Measurements from ENCODE around the gene OR52D1.

OR52D1 gene

DNA sequence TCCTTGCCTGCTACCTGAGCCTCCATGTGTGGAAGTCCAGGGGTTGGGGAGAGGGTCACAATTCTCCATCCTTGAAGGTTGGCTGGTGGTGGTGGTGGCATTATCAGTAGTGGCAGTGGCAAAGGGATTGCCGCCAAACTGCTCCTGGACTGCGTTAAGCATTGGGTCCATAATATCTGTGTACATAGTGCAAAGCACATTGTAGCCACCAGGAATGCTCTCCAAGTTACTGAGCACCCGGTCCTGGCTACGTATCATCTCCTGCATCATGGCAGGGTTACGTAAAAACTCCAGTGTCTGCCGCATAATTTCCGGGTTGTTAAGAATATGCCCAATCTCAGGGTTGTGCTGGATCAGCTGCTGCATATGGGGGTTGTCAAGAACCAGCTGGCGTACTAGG is 20.1 kb downstream of the OR52D1 start:
- no peak for DNase-seq (ENCODE audit: low read depth, low spot score)
- H3K27ac ChIP-seq: no peak overlapping the region

DNA sequence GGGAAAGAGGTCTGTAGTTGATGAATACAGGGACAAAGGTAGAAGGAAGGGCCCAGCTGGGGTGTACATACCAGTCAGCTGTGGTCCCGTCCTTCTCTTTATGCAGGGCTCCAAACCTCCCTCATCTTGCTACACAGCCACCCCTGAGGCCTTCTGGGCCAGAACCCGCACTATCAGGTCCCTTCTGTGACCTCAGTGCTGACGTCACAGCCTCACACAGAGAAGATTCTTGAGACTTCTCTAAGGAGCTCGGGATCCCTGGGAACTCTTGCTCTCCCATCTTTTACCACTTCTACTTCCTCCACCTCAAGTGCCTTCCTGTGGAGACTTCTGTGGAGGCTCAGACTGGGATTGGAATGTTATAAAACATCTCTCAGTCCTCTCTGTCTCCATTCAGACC is 21.3 kb downstream of the OR52D1 start, which contains the start of gene UBQLN3:
Gene UBQLN3 (minus strand): TSS at position 155 of the 400 bp plus-strand sequence. CDS start 399 bp downstream, outside the sequence.
- H3K27ac ChIP-seq: no peak within 1 kb of the TSS
- DNase-seq (ENCODE audit: low read depth, low spot score): no peak

DNA sequence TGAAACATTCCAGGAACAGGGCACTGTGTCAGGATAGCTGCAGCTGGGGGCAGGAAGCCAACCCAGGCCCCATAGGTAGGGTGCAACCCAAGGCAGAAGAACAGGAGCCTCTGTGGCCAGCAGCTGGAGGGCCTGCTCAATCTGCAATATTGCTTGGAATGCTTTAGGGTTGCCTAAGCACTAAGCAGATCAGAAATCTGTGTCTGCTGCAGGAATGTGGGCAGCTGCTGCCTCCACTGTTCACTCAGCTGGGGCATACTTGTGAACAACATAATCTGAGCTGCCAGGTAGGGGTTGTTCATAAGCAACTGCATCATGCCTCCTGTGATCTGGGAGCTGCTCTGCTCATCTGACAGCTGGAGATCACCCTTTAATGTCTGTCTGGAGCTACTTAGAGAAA is 26.4 kb downstream of the OR52D1 start:
- no peak overlapping the region for H3K27ac ChIP-seq
- no peak for DNase-seq (ENCODE audit: low read depth, low spot score)

DNA sequence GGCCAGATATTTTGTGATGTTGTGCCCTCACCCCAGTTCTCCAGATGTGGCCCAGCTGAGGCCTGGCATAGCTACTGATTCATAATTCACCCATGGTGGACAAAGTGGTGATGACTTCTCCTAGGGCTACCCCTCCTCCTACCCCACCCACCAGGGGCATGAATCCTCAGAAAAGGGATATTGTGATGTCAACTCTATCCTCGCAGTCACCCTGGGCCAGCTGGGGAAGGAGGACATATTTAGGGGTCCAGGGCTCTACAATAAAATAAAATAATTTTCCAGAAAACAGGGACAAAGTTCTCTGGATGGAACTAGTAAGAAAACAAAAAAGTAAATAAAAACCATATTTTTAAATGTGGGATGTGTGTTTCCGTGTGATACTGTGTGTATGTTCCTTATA is 28.1 kb downstream of the OR52D1 start, which contains the start of gene UBQLNL:
Gene UBQLNL (minus strand): TSS at position 101 of the 400 bp plus-strand sequence. CDS start 258 bp downstream, outside the sequence.
- DNase-seq (ENCODE audit: low read depth, low spot score): no peak
- H3K27ac ChIP-seq: no peak within 1 kb of the TSS

DNA sequence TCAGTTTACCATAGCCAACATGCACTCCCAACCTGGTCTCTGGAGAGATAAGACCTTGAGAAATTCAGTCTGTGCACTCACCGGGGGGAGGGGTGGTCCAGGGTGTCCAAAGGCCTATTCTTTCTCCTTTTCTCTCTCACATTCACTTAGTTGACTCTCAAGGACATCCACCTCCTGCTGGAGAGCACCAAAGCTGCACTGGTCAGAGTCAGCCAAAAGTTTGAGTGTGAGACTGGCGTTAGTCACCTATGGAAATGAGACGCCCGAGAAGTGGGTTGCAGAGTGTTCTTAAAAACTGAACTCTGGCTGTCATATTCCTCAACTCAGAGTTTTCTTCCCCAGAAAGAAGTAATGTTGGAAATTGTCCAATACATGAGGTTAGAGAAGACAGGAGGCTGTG is 33.1 kb downstream of the OR52D1 start:
- DNase-seq (ENCODE audit: low read depth, low spot score): no peak
- no peak overlapping the region for H3K27ac ChIP-seq

DNA sequence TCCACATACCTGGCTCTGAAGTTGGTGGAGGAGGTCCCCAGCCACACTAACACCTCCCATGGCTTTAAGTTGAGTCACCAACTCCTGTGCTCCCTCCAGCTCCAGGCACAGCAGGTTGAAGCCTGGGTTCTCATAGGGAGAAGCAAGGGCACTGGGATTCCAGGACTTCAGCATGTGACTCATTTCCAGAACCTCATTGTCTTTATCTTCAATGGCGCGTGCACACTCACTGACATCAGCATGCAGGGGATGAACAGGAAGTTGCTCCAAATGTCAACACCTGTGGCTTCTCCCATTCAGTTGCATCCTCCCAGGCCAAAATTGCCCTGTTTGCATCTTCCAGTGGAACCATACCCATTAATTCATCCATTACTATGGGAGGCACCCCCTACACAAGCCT is 33.8 kb downstream of the OR52D1 start:
- no peak overlapping the region for H3K27ac ChIP-seq

DNA sequence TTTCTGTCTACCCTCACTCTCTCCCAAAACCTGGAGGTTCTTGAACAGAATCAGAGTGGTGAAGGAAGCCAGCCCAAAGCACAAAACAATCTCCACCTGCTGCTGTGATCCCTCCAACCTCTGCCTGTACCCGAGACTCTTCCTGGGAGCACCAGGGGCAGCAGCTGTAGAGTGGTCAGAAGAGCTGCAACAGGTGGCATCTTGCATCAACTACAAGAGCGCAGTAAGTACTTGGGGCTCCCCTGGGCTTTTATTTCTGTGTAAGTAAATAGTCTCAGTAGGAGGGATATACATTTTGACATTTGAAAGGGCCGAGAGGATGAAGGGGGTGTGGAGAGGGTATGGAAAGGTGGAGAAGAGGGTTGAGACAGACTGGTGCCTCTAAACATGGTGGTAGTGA is 36.3 kb downstream of the OR52D1 start:
- H3K27ac ChIP-seq: no peak overlapping the region
- DNase-seq (ENCODE audit: low read depth, low spot score): no peak

More for the DNA sequence above, 33.8 kb downstream of the OR52D1 start:
- no peak for DNase-seq (ENCODE audit: low read depth, low spot score)

DNA sequence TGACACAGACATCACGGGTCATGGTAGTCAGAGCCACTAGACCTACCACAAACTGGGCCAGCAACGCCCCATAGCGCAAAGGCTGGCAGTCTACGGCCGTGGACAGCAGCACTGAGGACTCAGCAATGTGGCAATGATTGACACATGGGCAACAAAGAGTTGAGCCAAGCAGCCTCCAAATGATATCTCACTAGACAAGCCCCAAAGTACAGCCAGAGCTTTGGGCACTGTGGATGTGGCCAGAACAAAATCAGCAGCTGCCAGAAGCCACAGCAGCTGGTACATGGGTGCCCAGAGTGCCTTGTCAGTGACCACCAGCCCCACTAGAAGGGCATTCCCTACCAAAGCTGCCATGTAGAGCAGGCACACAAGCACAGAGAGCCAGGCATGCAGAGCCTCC is 39.2 kb downstream of the OR52D1 start:
- no peak for DNase-seq (ENCODE audit: low read depth, low spot score)
- no peak overlapping the region for H3K27ac ChIP-seq

DNA sequence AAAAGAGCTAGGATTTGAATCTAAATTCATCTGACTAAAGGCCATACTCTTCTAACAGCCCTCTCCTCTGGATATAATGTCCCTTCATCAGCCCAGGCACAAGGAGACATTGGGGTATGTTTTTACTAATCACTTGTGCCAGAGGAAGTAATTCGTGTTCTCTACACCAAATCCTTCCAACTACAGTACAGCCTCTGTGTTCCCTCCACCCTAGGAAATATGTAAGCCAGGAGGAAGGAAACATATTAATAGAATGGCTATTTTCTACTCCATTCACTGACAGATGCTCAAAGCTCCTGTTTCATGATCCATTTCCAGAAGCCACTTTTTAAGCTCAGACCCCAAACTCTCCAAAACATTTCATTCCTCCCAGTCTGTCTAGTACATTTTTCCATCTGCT is 40.0 kb downstream of the OR52D1 start:
- H3K27ac ChIP-seq: no peak overlapping the region
- no peak for DNase-seq (ENCODE audit: low read depth, low spot score)

DNA sequence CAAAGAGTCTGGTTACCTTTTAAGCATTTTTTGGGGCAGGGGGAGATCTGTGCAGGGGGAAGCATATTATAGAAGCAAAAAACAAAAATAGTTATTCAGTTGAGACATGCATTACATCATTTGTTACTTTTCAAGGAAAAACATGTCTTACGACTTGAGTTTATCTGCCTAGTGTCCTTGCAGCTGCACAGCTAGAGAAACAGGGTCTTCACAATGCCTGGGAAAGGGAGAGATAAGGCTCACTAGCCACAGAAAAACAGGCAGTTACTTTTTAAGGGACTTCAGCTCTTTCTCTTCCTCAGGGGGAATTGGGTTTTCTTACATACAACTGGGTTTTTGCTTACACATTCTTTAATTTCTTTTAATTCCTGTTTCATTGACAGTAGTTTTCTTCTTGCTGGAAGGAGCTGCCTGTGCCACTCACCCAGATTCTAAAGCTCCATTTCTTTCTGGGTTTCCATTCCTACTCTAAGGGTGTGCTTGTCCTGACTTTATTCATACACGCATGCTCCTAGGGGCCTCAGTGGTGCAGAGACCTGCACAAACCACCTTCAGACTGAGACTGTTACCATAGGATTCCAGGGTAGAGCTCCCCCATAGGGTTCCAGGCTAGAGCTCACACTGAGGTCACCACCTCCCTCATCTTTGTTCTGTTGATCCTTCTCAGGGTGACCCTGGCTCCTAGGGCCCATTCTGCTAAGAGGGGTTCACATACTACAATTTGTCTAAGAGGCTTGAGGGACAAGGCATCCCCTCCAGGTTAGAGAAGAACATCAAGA is 42.8 kb downstream of the OR52D1 start:
- no peak overlapping the region for H3K27ac ChIP-seq

DNA sequence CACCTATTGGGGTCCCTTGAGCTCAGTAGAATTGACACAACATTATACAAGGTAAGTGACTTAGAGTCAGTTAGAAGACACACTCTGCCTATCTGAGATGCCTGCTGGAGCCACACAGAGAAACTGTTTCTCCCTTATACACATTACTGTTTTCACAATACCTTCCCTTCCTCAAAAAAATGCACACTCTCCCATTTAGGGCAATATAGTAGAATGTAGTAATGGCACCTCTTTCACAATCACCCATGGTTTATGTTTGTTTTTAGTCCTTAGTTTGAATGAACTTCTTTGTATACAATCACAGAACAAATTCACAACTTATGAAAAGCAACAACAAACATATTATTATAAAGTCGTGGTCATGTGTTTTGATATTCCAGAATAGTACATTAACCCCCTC is 45.6 kb downstream of the OR52D1 start:
- no peak for DNase-seq (ENCODE audit: low read depth, low spot score)
- no peak overlapping the region for H3K27ac ChIP-seq

More for the DNA sequence above, 42.8 kb downstream of the OR52D1 start:
- DNase-seq (ENCODE audit: low read depth, low spot score): no peak

DNA sequence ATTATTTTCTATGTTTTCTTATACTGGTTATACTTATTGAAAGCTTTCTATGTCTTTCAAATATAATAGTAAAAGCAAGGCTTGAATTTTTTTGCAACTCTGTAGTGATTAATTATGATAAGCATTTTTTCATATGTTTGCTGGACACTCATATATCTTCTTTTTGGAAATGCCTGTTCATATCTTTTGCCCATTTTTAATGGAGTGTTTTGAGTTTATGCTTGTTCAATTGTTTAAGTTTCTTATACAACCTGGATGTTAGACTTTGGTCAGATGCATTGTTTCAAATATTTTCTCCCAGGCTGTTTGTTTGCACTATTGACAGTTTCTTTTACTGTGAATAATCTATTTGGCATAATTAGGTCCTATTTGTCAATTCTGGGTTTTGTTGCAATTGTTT is 48.0 kb downstream of the OR52D1 start:
- H3K27ac ChIP-seq: no peak overlapping the region
- no peak for DNase-seq (ENCODE audit: low read depth, low spot score)

Data from epithelial cell of prostate (primary cell).